ENCODE data around the gene LPCAT4. TPM values are rescaled to one million over a fixed set of nuclear protein-coding genes. Genes with fewer than 3 reads are reported as not detected.

Gene LPCAT4
- polyA plus RNA-seq, 1 of the 3 experiments (the other 2 are of a cell fraction) = 88.4 TPM

DNA sequence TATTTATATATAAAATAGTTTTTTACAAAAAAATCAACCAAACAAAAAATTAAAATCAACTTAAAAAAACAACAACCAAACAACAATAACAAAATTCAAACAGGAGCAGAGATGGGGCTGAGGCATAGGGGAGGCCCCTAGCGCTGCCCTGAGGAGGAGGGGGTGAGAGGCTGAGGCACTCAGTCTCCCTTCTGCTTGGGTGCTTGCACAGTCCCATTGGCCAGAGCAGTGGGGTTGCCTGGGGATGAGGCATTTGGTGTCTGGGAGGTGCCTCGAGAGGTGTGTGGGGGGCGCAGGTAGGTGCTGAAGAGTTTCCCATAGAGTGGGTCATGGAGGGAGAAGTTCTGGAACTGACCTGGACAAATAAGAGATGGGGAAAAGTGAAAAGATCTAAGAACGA, 8.0 kb downstream of the LPCAT4 start:
- Histone ChIP-seq H3K4me3 (ENCODE audit: low read depth in 2 of 2, low read length in 1 of 2) (no peak overlapping the region), H4K20me1 (ENCODE audit: insufficient read depth) (no peaks in the 10 kb centered on the region), H3K4me2 (no peak overlapping the region), H3K9me2 (no peaks in the 10 kb centered on the region), H3K27ac (ENCODE audit: low read depth in 2 of 2, low read length in 1 of 2) (no peak overlapping the region), H3K36me3 (replicated peaks in 1 of 2; ENCODE audit: control insufficient read depth in 1 of 2, insufficient read depth in 2 of 2, low read length in 1 of 2) (peaks cover 13 to 68% of the 10 kb centered on the region in 2 experiments), H2AFZ (ENCODE audit: low read depth) (no peak overlapping the region), H3K4me1 (ENCODE audit: control insufficient read depth in 1 of 2, insufficient read depth in 2 of 2, low read depth in 1 of 2, low read length in 1 of 2) (no peaks in the 10 kb centered on the region), H3K9ac (no peak overlapping the region), H3K27me3 (ENCODE audit: insufficient read depth) (no peaks in the 10 kb centered on the region), H3F3A (replicated peaks; ENCODE audit: insufficient read depth) (no peaks in the 10 kb centered on the region), H3K79me2 (ENCODE audit: insufficient read depth) (no peaks in the 10 kb centered on the region), H3K9me3 (no peaks in the 10 kb centered on the region)
- DNase-seq = no peak
- no peak for TF ChIP-seq NRF1 (IDR thresholded peaks at IDR 0.05; ENCODE audit: low read depth, low read length)
- TF ChIP-seq, protein P1, sequence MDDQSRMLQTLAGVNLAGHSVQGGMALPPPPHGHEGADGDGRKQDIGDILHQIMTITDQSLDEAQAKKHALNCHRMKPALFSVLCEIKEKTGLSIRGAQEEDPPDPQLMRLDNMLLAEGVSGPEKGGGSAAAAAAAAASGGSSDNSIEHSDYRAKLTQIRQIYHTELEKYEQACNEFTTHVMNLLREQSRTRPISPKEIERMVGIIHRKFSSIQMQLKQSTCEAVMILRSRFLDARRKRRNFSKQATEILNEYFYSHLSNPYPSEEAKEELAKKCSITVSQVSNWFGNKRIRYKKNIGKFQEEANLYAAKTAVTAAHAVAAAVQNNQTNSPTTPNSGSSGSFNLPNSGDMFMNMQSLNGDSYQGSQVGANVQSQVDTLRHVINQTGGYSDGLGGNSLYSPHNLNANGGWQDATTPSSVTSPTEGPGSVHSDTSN (IDR thresholded peaks at IDR 0.05) = no peak
- no peak for TF ChIP-seq ELF1 (IDR thresholded peaks at IDR 0.05)
- no peak for TF ChIP-seq TCF12 (IDR thresholded peaks at IDR 0.05)
- TF ChIP-seq, protein P2, sequence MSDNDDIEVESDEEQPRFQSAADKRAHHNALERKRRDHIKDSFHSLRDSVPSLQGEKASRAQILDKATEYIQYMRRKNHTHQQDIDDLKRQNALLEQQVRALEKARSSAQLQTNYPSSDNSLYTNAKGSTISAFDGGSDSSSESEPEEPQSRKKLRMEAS (IDR thresholded peaks at IDR 0.05; ENCODE audit: low read depth) = no peak
- TF ChIP-seq SIN3A (IDR thresholded peaks at IDR 0.05; ENCODE audit: borderline replicate concordance, low read depth, low read length) = no peak
- no peak for TF ChIP-seq YY1 (IDR thresholded peaks at IDR 0.05; ENCODE audit: low read depth)
- TF ChIP-seq FOSL2 (IDR thresholded peaks at IDR 0.05; ENCODE audit: borderline replicate concordance, low read depth) = no peak
- no peak for TF ChIP-seq CHD2 (IDR thresholded peaks at IDR 0.05; ENCODE audit: low read length, partially characterized antibody)
- TF ChIP-seq TAF1 (IDR thresholded peaks at IDR 0.05; ENCODE audit: borderline replicate concordance, low read depth, low read length) = no peak
- TF ChIP-seq SMC3 (IDR thresholded peaks at IDR 0.05; ENCODE audit: low read depth, low read length) = no peak
- TF ChIP-seq, protein P3, sequence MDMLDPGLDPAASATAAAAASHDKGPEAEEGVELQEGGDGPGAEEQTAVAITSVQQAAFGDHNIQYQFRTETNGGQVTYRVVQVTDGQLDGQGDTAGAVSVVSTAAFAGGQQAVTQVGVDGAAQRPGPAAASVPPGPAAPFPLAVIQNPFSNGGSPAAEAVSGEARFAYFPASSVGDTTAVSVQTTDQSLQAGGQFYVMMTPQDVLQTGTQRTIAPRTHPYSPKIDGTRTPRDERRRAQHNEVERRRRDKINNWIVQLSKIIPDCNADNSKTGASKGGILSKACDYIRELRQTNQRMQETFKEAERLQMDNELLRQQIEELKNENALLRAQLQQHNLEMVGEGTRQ (IDR thresholded peaks at IDR 0.05; ENCODE audit: borderline replicate concordance, low read depth, low read length) = no peak
- TF ChIP-seq FOXM1 (IDR thresholded peaks at IDR 0.05; ENCODE audit: low read depth) = no peak
- WGBS (ENCODE audit: low lambda C conversion rate) = 95% methylated on average over 4 of the region's 4 CpGs
- ChIA-PET CTCF (interaction anchor here (1.3 to 2.1 kb wide), 2 partner anchors 8 to 15 kb away, joined by 5 to 14 read pairs; partner anchors contain the start of genes LPCAT4, NOP10 and NUTM1), POLR2A (no interaction called here)

DNA sequence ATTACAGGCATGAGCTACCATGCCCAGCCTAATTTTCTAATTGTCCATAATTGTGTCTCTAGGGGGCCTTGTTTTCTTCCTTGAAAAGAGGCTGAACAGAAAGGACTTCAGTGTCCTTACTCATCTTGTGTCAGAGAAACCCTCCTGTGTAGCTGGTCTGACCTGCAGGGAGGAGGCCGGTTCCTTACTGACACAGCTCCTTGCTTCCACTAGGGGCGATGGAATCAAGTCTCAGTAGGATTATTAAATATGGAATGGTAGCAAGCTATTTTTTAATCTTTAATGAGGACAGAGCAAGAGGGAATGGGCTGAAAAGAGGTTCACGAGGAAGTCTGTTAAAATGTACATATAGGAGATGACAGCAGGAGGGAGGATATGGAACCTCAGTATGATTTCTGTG, 8.6 kb downstream of the LPCAT4 start:
- no peaks in the 10 kb centered on the region for H3K27me3 ChIP-seq (ENCODE audit: insufficient read depth)
- H3K9ac ChIP-seq = no peak overlapping the region
- 71% methylated on average over 3 of the region's 3 CpGs for WGBS (ENCODE audit: low lambda C conversion rate)
- no peak overlapping the region for H3K4me2 ChIP-seq
- TF ChIP-seq, protein P4, sequence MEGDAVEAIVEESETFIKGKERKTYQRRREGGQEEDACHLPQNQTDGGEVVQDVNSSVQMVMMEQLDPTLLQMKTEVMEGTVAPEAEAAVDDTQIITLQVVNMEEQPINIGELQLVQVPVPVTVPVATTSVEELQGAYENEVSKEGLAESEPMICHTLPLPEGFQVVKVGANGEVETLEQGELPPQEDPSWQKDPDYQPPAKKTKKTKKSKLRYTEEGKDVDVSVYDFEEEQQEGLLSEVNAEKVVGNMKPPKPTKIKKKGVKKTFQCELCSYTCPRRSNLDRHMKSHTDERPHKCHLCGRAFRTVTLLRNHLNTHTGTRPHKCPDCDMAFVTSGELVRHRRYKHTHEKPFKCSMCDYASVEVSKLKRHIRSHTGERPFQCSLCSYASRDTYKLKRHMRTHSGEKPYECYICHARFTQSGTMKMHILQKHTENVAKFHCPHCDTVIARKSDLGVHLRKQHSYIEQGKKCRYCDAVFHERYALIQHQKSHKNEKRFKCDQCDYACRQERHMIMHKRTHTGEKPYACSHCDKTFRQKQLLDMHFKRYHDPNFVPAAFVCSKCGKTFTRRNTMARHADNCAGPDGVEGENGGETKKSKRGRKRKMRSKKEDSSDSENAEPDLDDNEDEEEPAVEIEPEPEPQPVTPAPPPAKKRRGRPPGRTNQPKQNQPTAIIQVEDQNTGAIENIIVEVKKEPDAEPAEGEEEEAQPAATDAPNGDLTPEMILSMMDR (IDR thresholded peaks at IDR 0.05) = peak; percentile 45; the same call in 1 of the 2 replicates
- TF ChIP-seq, protein P2 (IDR thresholded peaks at IDR 0.05; ENCODE audit: low read depth) = no peak
- TF ChIP-seq GATA2 (CRISPR knock-in tag; IDR thresholded peaks at IDR 0.05) (no peak), RCOR1 (IDR thresholded peaks at IDR 0.05; ENCODE audit: low read length) (no peak), SIN3A (IDR thresholded peaks at IDR 0.05; ENCODE audit: borderline replicate concordance, low read depth, low read length) (no peak), EP300 (IDR thresholded peaks at IDR 0.05; ENCODE audit: borderline replicate concordance in 1 of 2, low read depth in 1 of 2, low read length in 1 of 2) (no peak)
- TF ChIP-seq, protein P5, sequence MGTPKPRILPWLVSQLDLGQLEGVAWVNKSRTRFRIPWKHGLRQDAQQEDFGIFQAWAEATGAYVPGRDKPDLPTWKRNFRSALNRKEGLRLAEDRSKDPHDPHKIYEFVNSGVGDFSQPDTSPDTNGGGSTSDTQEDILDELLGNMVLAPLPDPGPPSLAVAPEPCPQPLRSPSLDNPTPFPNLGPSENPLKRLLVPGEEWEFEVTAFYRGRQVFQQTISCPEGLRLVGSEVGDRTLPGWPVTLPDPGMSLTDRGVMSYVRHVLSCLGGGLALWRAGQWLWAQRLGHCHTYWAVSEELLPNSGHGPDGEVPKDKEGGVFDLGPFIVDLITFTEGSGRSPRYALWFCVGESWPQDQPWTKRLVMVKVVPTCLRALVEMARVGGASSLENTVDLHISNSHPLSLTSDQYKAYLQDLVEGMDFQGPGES (IDR thresholded peaks at IDR 0.05; ENCODE audit: low read depth, low read length) = no peak
- ChIA-PET POLR2A (no interaction called here), CTCF (interaction anchor here (1.3 to 2.1 kb wide), 2 partner anchors 9 to 15 kb away, joined by 5 to 14 read pairs; partner anchors contain the start of genes LPCAT4, NOP10 and NUTM1)
- H3F3A ChIP-seq (replicated peaks; ENCODE audit: insufficient read depth) = no peaks in the 10 kb centered on the region
- no peaks in the 10 kb centered on the region for H3K4me1 ChIP-seq (ENCODE audit: control insufficient read depth in 1 of 2, insufficient read depth in 2 of 2, low read depth in 1 of 2, low read length in 1 of 2)
- H3K9me3 ChIP-seq = no peaks in the 10 kb centered on the region
- no peak overlapping the region for H3K27ac ChIP-seq (ENCODE audit: low read depth in 2 of 2, low read length in 1 of 2)
- DNase-seq = peak; percentile 41
- H3K4me3 ChIP-seq (ENCODE audit: low read depth in 2 of 2, low read length in 1 of 2) = no peak overlapping the region
- no peaks in the 10 kb centered on the region for H3K79me2 ChIP-seq (ENCODE audit: insufficient read depth)
- H2AFZ ChIP-seq (ENCODE audit: low read depth) = no peak overlapping the region
- H4K20me1 ChIP-seq (ENCODE audit: insufficient read depth) = no peaks in the 10 kb centered on the region
- H3K36me3 ChIP-seq (replicated peaks in 1 of 2; ENCODE audit: control insufficient read depth in 1 of 2, insufficient read depth in 2 of 2, low read length in 1 of 2) = peaks cover 7 to 62% of the 10 kb centered on the region in 2 experiments
- H3K9me2 ChIP-seq = no peaks in the 10 kb centered on the region

Measured in SK-N-SH (cell line).